ENCODE data around the gene AKAIN1. TPM values are rescaled to one million over a fixed set of nuclear protein-coding genes. Genes with fewer than 3 reads are reported as not detected.

AKAIN1 gene
- total RNA-seq, 1 experiment from 2014 or later, result not detected

DNA sequence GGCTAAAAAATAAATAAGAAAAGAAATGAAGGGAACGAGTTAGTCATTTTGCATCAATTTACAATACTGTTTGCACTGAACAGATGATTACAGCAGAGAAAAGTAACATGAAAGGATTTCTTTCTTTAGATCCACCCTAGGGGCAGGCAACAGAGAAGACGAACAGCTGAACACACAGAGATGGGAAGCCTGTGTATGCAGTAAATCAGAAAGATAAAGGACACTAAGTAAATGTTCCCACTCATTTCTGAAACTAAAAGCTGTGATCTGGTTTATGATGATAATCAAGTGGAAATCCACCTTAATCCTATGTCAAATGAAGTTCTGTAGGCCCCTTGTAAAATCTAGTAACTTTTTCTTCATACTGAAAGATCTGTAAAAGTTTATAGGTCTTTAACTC lies 54.2 kb downstream of the AKAIN1 start (continued):
- TF ChIP-seq, protein P1, sequence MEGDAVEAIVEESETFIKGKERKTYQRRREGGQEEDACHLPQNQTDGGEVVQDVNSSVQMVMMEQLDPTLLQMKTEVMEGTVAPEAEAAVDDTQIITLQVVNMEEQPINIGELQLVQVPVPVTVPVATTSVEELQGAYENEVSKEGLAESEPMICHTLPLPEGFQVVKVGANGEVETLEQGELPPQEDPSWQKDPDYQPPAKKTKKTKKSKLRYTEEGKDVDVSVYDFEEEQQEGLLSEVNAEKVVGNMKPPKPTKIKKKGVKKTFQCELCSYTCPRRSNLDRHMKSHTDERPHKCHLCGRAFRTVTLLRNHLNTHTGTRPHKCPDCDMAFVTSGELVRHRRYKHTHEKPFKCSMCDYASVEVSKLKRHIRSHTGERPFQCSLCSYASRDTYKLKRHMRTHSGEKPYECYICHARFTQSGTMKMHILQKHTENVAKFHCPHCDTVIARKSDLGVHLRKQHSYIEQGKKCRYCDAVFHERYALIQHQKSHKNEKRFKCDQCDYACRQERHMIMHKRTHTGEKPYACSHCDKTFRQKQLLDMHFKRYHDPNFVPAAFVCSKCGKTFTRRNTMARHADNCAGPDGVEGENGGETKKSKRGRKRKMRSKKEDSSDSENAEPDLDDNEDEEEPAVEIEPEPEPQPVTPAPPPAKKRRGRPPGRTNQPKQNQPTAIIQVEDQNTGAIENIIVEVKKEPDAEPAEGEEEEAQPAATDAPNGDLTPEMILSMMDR (IDR thresholded peaks at IDR 0.05 in 2 of 3, conservative IDR thresholded peaks at IDR 0.05 in 1 of 3; ENCODE audit: borderline replicate concordance in 1 of 3, insufficient read depth in 1 of 3, low read depth in 2 of 3, low read length in 2 of 3), result no peak
- TF ChIP-seq JUND (IDR thresholded peaks at IDR 0.05), result no peak
- TF ChIP-seq EZH2 (IDR thresholded peaks at IDR 0.05), result no peak
- no peak for TF ChIP-seq ELF1 (IDR thresholded peaks at IDR 0.05; ENCODE audit: borderline replicate concordance, low read depth)
- no peak for TF ChIP-seq EGR1 (IDR thresholded peaks at IDR 0.05; ENCODE audit: low read depth)

DNA sequence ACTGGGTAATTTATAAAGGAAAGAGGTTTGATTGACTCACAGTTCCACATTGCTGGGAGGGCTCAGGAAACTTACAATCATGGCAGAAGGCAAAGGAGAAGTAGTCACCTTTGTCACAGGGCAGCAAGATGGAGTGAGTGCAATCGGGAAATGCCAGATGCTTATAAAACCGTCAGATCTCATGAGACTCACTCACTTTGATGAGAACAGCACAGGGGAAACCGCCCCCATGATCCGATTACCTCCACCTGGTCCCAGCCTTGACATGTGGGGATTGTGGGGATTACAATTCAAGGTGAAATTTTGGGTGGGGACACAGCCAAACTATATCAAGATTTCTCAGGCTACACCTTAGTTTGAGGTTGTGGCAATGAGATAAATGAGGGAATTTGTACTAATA lies 54.9 kb downstream of the AKAIN1 start:
- RAD21 ChIA-PET (ENCODE audit: low non-redundant PET in 1 of 2, low total read pairs in 2 of 2, uncharacterized antibody in 2 of 2, unreplicated experiment in 2 of 2), result no interaction called here
- ATAC-seq, result no peak
- no peaks in the 10 kb centered on the region for H3K79me2 ChIP-seq (ENCODE audit: insufficient read depth, low read length)

DNA sequence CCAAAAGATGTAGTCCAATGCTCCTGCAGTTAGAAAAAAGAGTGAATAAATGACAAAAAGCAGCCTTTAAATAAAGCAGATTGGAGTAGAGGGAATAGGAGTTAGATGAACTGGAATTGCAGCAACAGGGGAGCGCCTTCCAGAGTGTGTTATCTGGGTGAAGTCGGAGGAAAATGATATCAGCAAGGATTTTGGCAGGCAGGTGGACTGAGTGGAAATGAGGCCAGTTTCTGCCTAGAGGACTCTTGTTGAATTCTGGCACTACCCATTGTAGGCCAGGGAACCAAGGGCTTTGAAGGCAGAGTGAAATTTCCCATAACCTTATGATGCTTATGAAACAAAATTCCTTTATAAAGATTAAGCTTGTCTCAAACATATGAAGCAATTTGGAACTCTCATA lies 59.8 kb downstream of the AKAIN1 start:
- H3K4me2 ChIP-seq (ENCODE audit: low read length), result no peak overlapping the region
- no peaks in the 10 kb centered on the region for H4K20me1 ChIP-seq (ENCODE audit: insufficient read depth)
- no peaks in the 10 kb centered on the region for H3K79me2 ChIP-seq (ENCODE audit: insufficient read depth, low read length)
- H3K36me3 ChIP-seq (ENCODE audit: control insufficient read depth in 1 of 2, insufficient read depth in 2 of 2, low read length in 2 of 2), result no peaks in the 10 kb centered on the region
- H3K27me3 ChIP-seq (ENCODE audit: insufficient read depth, low read length), result no peaks in the 10 kb centered on the region
- DNase-seq (ENCODE audit: low read depth, low spot score), result no peak
- no peak for ATAC-seq
- H3K9me3 ChIP-seq (ENCODE audit: control insufficient read depth in 1 of 2, insufficient read depth in 1 of 2, low read depth in 1 of 2, low read length in 2 of 2), result peaks cover 4 to 12% of the 10 kb centered on the region in 2 experiments; a peak in 2 of 4 replicates
- H3K9ac ChIP-seq (ENCODE audit: low read length), result no peak overlapping the region
- POLR2A ChIA-PET, result no interaction called here
- no peak overlapping the region for H2AFZ ChIP-seq (ENCODE audit: low read depth, low read length, poor library complexity, severe bottlenecking)
- no peaks in the 10 kb centered on the region for H3K9me2 ChIP-seq (ENCODE audit: insufficient read depth)
- RAD21 ChIA-PET (ENCODE audit: low non-redundant PET in 1 of 2, low total read pairs in 2 of 2, uncharacterized antibody in 2 of 2, unreplicated experiment in 2 of 2), result no interaction called here
- H3K4me1 ChIP-seq (ENCODE audit: control insufficient read depth in 1 of 2, insufficient read depth in 2 of 2, low read length in 2 of 2), result no peaks in the 10 kb centered on the region
- no TSS peak for BruUV-seq (replicated peaks)
- no peak overlapping the region for H3K4me3 ChIP-seq (replicated peaks in 1 of 2; ENCODE audit: low read depth in 1 of 2, low read length in 2 of 2)
- intact Hi-C loops (cut with micrococcal nuclease), result no loop called here
- CTCF ChIA-PET, result no interaction called here
- H3K27ac ChIP-seq (ENCODE audit: low read depth, low read length), result no peak overlapping the region
- TF ChIP-seq, protein P2, sequence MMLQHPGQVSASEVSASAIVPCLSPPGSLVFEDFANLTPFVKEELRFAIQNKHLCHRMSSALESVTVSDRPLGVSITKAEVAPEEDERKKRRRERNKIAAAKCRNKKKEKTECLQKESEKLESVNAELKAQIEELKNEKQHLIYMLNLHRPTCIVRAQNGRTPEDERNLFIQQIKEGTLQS (IDR thresholded peaks at IDR 0.05), result no peak
- TF ChIP-seq SIN3A (IDR thresholded peaks at IDR 0.05; ENCODE audit: low read depth) (no peak), TCF7L2 (IDR thresholded peaks at IDR 0.05; ENCODE audit: borderline replicate concordance, extremely low read depth, insufficient read depth, insufficient read length) (no peak), ZNF274 (IDR thresholded peaks at IDR 0.05; ENCODE audit: low read depth, low read length) (no peak), ELF1 (IDR thresholded peaks at IDR 0.05; ENCODE audit: borderline replicate concordance, low read depth) (no peak), EZH2phosphoT487 (IDR thresholded peaks at IDR 0.05; ENCODE audit: borderline replicate concordance) (no peak), POLR2A (IDR thresholded peaks at IDR 0.05; ENCODE audit: borderline replicate concordance, extremely low read depth, insufficient read depth, insufficient read length) (no peak), EZH2 (IDR thresholded peaks at IDR 0.05) (no peak), RAD21 (IDR thresholded peaks at IDR 0.05; ENCODE audit: low read depth) (no peak), POLR2AphosphoS5 (IDR thresholded peaks at IDR 0.05; ENCODE audit: low read depth, low read length) (no peak), SRF (IDR thresholded peaks at IDR 0.05; ENCODE audit: low read depth) (no peak), EGR1 (IDR thresholded peaks at IDR 0.05; ENCODE audit: low read depth) (no peak), YY1 (IDR thresholded peaks at IDR 0.05; ENCODE audit: extremely low read depth, insufficient replicate concordance, low read depth, low read length) (no peak), SP1 (IDR thresholded peaks at IDR 0.05; ENCODE audit: low read depth) (no peak), FOSL1 (IDR thresholded peaks at IDR 0.05; ENCODE audit: low read depth) (no peak), JUND (IDR thresholded peaks at IDR 0.05) (no peak)
- TF ChIP-seq, protein P3, sequence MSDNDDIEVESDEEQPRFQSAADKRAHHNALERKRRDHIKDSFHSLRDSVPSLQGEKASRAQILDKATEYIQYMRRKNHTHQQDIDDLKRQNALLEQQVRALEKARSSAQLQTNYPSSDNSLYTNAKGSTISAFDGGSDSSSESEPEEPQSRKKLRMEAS (IDR thresholded peaks at IDR 0.05), result no peak

More for the DNA sequence above, 54.9 kb downstream of the AKAIN1 start:
- H3K9me2 ChIP-seq (ENCODE audit: insufficient read depth), result no peaks in the 10 kb centered on the region
- intact Hi-C loops (cut with micrococcal nuclease), result no loop called here
- CTCF ChIA-PET, result no interaction called here
- H3K4me3 ChIP-seq (replicated peaks in 1 of 2; ENCODE audit: low read depth in 1 of 2, low read length in 2 of 2), result no peak overlapping the region
- no peaks in the 10 kb centered on the region for H3K4me1 ChIP-seq (ENCODE audit: control insufficient read depth in 1 of 2, insufficient read depth in 2 of 2, low read length in 2 of 2)
- BruUV-seq (replicated peaks), result no TSS peak
- no peak for DNase-seq (ENCODE audit: low read depth, low spot score)
- H2AFZ ChIP-seq (ENCODE audit: low read depth, low read length, poor library complexity, severe bottlenecking), result no peak overlapping the region
- peaks cover 3 to 4% of the 10 kb centered on the region in 2 experiments; a peak in 2 of 4 replicates for H3K9me3 ChIP-seq (ENCODE audit: control insufficient read depth in 1 of 2, insufficient read depth in 1 of 2, low read depth in 1 of 2, low read length in 2 of 2)
- no peak overlapping the region for H3K27ac ChIP-seq (ENCODE audit: low read depth, low read length)
- no peak overlapping the region for H3K4me2 ChIP-seq (ENCODE audit: low read length)
- POLR2A ChIA-PET, result no interaction called here
- H3K9ac ChIP-seq (ENCODE audit: low read length), result no peak overlapping the region
- H3K27me3 ChIP-seq (ENCODE audit: insufficient read depth, low read length), result no peaks in the 10 kb centered on the region
- no peaks in the 10 kb centered on the region for H3K36me3 ChIP-seq (ENCODE audit: control insufficient read depth in 1 of 2, insufficient read depth in 2 of 2, low read length in 2 of 2)
- TF ChIP-seq POLR2AphosphoS5 (IDR thresholded peaks at IDR 0.05; ENCODE audit: low read depth, low read length) (no peak), JUND (IDR thresholded peaks at IDR 0.05) (no peak)
- H4K20me1 ChIP-seq (ENCODE audit: insufficient read depth), result no peaks in the 10 kb centered on the region
